GM12864 (cell line): ENCODE measurements around the gene AJAP1.

Source experiments
- DNase-seq: peaks from one replicate; pipeline ENCODE4 v3.0.0-alpha.2; 2011; ENCODE audit warnings: low read depth
- H3K4me3 ChIP-seq: 2 replicates; pipeline ENCODE4 v1.5.1; 2011; ENCODE audit warnings: mild to moderate bottlenecking, low read depth, low read length, control low read depth
- CTCF ChIP-seq: IDR thresholded peaks from 2 replicates; pipeline ENCODE4 v1.5.1; 2011; ENCODE audit warnings: low read depth, mild to moderate bottlenecking, moderate library complexity, low read length, control low read depth, inconsistent platforms; ENCODE audit errors: missing control alignments

Gene AJAP1

GRCh38 chr1:4718071-4718470 is 63.7 kb downstream of the AJAP1 start:
- TF ChIP-seq CTCF = no peak

GRCh38 chr1:4723106-4723505 is 68.7 kb downstream of the AJAP1 start:
- no peak for TF ChIP-seq CTCF
- no peak for DNase-seq
- H3K4me3 ChIP-seq = no peak overlapping the region

More at GRCh38 chr1:4718071-4718470, 63.7 kb downstream of the AJAP1 start:
- DNase-seq = no peak
- no peak overlapping the region for H3K4me3 ChIP-seq

- TF ChIP-seq CTCF = no peak
- DNase-seq = no peak
- H3K4me3 ChIP-seq = no peak overlapping the region
Observed at GRCh38 chr1:4724001-4724400, 69.6 kb downstream of the AJAP1 start.

GRCh38 chr1:4724695-4725250 is 70.4 kb downstream of the AJAP1 start:
- no peak for TF ChIP-seq CTCF
- no peak for DNase-seq
- no peak overlapping the region for H3K4me3 ChIP-seq

GRCh38 chr1:4725416-4725815 is 71.0 kb downstream of the AJAP1 start:
- no peak for TF ChIP-seq CTCF
- DNase-seq = no peak
- H3K4me3 ChIP-seq = no peak overlapping the region

GRCh38 chr1:4726620-4727341 is 72.4 kb downstream of the AJAP1 start:
- no peak for TF ChIP-seq CTCF
- DNase-seq = no peak

More at GRCh38 chr1:4726620-4727341, 72.4 kb downstream of the AJAP1 start:
- no peak overlapping the region for H3K4me3 ChIP-seq
